Stomach (tissue), 9 donors: Measurements from ENCODE around the gene BRMS1. TPM values are rescaled to one million over a fixed set of nuclear protein-coding genes. Genes with fewer than 3 reads are reported as not detected.
A peak's percentile ranks its signal among the peaks of the same experiment; 100 is the strongest.

Experiments used
- DNase-seq, 2 donors: peaks; one replicate each; pipeline versions ENCODE4 v3.0.0 to v3.0.0-alpha.2; 2013 to 2019
- H3K27ac ChIP-seq, 5 donors: fragments of 200-600 bp in 4 of 5; sonication (generic) in 4 of 5; one replicate each; pipeline ENCODE4 v1.5.1; 2013 to 2019; ENCODE audit warnings: mild to moderate bottlenecking in 1 of 5, moderate library complexity in 1 of 5
- H3K27me3 ChIP-seq, 3 donors: fragments of 200-600 bp; sonication (generic); one replicate each; pipeline ENCODE4 v1.5.1; 2017 to 2019; ENCODE audit warnings: mixed run types in 1 of 3
- H3K36me3 ChIP-seq, 4 donors: fragments of 200-600 bp; sonication (generic); 1 replicate in 3 of 4; 2 replicates in 1 of 4; pipeline ENCODE4 v1.5.1; 2016 to 2019
- H3K4me1 ChIP-seq, 4 donors: fragments of 200-600 bp; sonication (generic); one replicate each; pipeline ENCODE4 v1.5.1; 2016 to 2019
- H3K4me3 ChIP-seq, 4 donors: fragments of 200-600 bp; sonication (generic) in 3 of 4; one replicate each; pipeline ENCODE4 v1.5.1; 2016 to 2019; ENCODE audit warnings: mild to moderate bottlenecking in 1 of 4
- H3K9me3 ChIP-seq, 4 donors: fragments of 200-600 bp; sonication (generic); one replicate each; pipeline ENCODE4 v1.5.1; 2016 to 2019
- CTCF ChIP-seq, 7 experiments: fragments of 450-650 bp in 4 of 7; fragments of 200-600 bp in 3 of 7; sonication (generic) in 3 of 7; IDR thresholded peaks; one replicate each; pipeline ENCODE4 v1.5.1; 2016 to 2019; ENCODE audit warnings: antibody characterized with exemption in 7 of 7, control low read depth in 2 of 7, mild to moderate bottlenecking in 1 of 7
- EP300 ChIP-seq: sonication (generic); formaldehyde crosslinking; IDR thresholded peaks from one replicate; pipeline ENCODE4 v1.6.1; 2017; ENCODE audit warnings: antibody characterized with exemption
- POLR2A ChIP-seq, 4 donors: fragments of 450-650 bp; IDR thresholded peaks; one replicate each; pipeline ENCODE4 v1.6.1; 2016; ENCODE audit warnings: antibody characterized with exemption in 4 of 4, control low read depth in 2 of 4, mild to moderate bottlenecking in 1 of 4, moderate library complexity in 1 of 4
- POLR2AphosphoS5 ChIP-seq, 3 donors: sonication (generic); formaldehyde crosslinking; IDR thresholded peaks; one replicate each; pipeline ENCODE4 v1.6.1; 2016; ENCODE audit warnings: antibody characterized with exemption in 3 of 3
- WGBS, 5 donors: extraction: QIAGEN DNeasy Blood & Tissue Kit in 3 of 5; methylation state at CpG; one replicate each; pipeline versions ENCODE4 v1.1.5 to v1.1.7; 2013 to 2018; 5-methylcytosine and 5-hydroxymethylcytosine counted together
- intact Hi-C: fragments of 100-400 bp; cut with DNase I; formaldehyde crosslinking; loops from one replicate; pipeline ENCODE4 v1.15.1; 2023; ENCODE audit warnings: low total_unique reads
- polyA plus RNA-seq, 3 donors: library from polyadenylated mRNA; stranded (reverse); fragments of 200-250 nt; gene quantifications; one replicate each; pipeline ENCODE4 v1.2.3, GENCODE V29; 2013
- total RNA-seq, 5 donors: library from RNA; depleted of rRNA; stranded (reverse); fragments of >200 nt; gene quantifications; one replicate each; pipeline versions ENCODE4 v1.1.0 to v1.2.3, GENCODE V29; 2014 to 2016
- donor health status: healthy with polysubstance abuse.
- donor health status: Bipolar disorder and iron deficiency.
- donor health status: healthy.

The BRMS1 gene
- total and polyA plus RNA-seq, 8 donors = 14.6 to 105 (median 62.1) TPM

DNA sequence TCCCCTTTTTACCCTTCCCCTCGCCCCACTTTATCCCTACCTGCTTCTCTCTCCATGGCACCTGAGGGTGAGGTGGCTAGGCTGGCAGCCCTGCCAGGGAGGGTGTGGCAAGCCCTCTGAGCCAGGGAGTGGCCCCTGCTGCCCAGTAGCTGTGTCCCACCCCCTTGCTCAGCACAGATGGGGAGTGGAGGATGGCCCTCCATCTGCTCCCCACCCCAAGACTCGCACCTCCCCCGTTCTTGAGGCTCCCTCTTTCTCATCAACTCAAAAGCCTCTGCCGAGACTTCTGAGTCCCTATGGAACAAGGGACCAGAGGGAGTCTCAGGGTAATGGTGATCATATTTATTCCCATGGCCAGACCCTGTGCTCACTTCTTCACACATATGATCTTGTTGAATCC is 51.6 kb downstream of the BRMS1 start:
- H3K36me3 ChIP-seq = no peaks in the 10 kb centered on the region
- H3K27me3 ChIP-seq = peaks cover 0 to 58% (median 19%) of the 10 kb centered on the region in 3 donors
- H3K4me1 ChIP-seq = peaks cover 12 to 36% (median 31%) of the 10 kb centered on the region in 4 donors
- intact Hi-C loops = no loop called here
- H3K9me3 ChIP-seq = no peaks in the 10 kb centered on the region
- WGBS, 5 donors = 63 to 78% (median 74%) methylated on average over 4 of the region's 4 CpGs
- TF ChIP-seq EP300 (no peak), POLR2A (IDR thresholded peaks at IDR 0.05) (no peak), POLR2AphosphoS5 (IDR thresholded peaks at IDR 0.05) (no peak), CTCF (IDR thresholded peaks at IDR 0.05) (no peak)
- DNase-seq = no peak
- no peak overlapping the region for H3K27ac ChIP-seq
- H3K4me3 ChIP-seq = no peak overlapping the region

GRCh38 chr11:66292543-66293332 is 52.2 kb downstream of the BRMS1 start:
- H3K27ac ChIP-seq = peak overlapping the region in 1 of 5 donors; percentile 72
- peak overlapping the region; percentile 54 to 69 (median 55) for H3K4me3 ChIP-seq
- intact Hi-C loops = no loop called here
- H3K27me3 ChIP-seq = peaks cover 0 to 58% (median 19%) of the 10 kb centered on the region in 3 donors
- WGBS, 5 donors = 29 to 54% (median 30%) methylated on average over 8 to 17 of the region's 17 CpGs
- DNase-seq = no peak
- H3K36me3 ChIP-seq = no peaks in the 10 kb centered on the region
- TF ChIP-seq POLR2A (IDR thresholded peaks at IDR 0.05) = no peak
- no peak for TF ChIP-seq EP300
- TF ChIP-seq CTCF (IDR thresholded peaks at IDR 0.05) = no peak
- TF ChIP-seq POLR2AphosphoS5 (IDR thresholded peaks at IDR 0.05) = no peak
- H3K4me1 ChIP-seq = peaks cover 18 to 42% (median 37%) of the 10 kb centered on the region in 4 donors
- H3K9me3 ChIP-seq = no peaks in the 10 kb centered on the region

DNA sequence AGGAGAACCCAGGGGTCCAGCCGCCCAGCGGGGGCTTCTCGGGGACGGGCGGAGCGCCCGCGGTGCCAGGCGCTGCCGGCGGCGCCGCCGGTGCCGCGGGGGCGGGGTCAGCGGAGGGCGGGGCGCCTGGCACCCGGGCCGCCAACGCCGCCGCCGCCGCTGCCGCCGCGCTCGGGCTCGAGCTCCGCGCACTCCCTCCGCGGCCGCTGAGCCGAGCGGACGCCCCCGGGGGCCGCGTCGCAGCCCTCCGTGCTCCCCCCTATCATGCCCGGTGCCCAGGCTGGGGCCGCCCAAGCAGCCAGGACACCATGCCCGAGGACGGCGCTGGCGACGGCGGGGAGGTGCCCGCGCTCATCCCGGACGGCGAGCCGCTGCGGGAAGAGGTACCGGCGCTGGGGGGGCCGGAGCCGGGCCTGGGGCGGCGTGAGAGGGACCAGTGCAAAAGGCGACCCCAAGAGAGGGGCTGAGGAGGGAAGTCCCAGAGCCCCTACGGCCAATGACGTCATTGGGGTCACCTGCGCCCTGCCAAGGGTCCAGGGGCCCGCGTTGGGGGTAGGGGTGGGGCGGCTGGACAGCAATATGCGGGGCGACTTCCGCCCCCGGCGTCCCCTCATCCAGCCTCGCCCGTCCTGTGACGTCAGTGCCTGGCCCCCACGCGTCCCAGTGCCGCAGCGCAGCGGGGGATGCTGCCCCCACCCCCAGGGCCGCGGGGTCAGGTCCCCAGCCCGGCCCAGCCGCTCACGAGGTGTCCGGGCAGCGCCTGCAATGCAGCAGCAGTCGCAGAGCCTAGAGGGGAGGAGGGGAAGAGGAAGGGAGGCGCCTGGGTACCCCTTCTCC is 53.0 kb downstream of the BRMS1 start, which contains the start of gene TMEM151A:
TMEM151A (plus strand) TSS at position 189 of the 837 bp plus-strand sequence; CDS start at position 309, 120 bp downstream.
- H3K36me3 ChIP-seq = peaks cover 0 to 3% (median 0%) of the 10 kb centered on the region in 4 donors
- WGBS, 5 donors = 1 to 4% (median 1%) methylated on average over 15 to 95 of the region's 95 CpGs
- peak; percentile 44 to 70 for DNase-seq

DNA sequence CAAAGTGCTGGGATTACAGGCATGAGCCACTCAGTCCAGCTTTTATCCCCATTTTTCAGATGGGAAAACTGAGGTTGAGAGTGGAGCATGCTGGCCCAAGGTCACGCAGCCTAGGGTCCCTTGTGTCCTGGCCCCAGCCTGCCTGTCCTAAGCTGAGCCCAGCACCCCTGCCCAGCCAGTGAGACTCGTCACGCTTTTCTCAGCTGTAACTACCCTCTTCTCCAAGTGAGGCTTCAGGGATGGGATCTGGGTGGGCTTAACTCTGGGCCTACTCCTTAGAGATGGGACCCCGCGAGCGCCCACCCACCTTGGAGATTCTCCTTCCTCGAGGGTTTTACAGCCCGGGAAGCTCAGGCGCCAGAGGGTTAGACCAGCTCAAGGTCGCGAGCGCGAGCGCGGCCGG is 53.6 kb downstream of the BRMS1 start:
- TF ChIP-seq POLR2AphosphoS5 (IDR thresholded peaks at IDR 0.05) (no peak), POLR2A (IDR thresholded peaks at IDR 0.05) (no peak), EP300 (no peak), CTCF (IDR thresholded peaks at IDR 0.05) (no peak)
- intact Hi-C loops = no loop called here
- Histone ChIP-seq H3K4me3 (peak overlapping the region; percentile 54 to 69 (median 55)), H3K27me3 (peaks cover 0 to 57% (median 19%) of the 10 kb centered on the region in 3 donors), H3K4me1 (peaks cover 25 to 53% (median 49%) of the 10 kb centered on the region in 4 donors), H3K27ac (peak overlapping the region in 4 of 5 donors; percentile 50 to 72 (median 66)), H3K9me3 (no peaks in the 10 kb centered on the region), H3K36me3 (peaks cover 0 to 8% (median 0%) of the 10 kb centered on the region in 4 donors)
- no peak for DNase-seq
- WGBS, 5 donors = 8 to 17% (median 12%) methylated on average over 9 to 16 of the region's 16 CpGs

More for the DNA sequence above, 53.0 kb downstream of the BRMS1 start, which contains the start of gene TMEM151A:
- Histone ChIP-seq H3K27me3 (peaks cover 0 to 58% (median 19%) of the 10 kb centered on the region in 3 donors), H3K4me1 (peaks cover 25 to 51% (median 45%) of the 10 kb centered on the region in 4 donors), H3K4me3 (peak within 1 kb of the TSS; percentile 54 to 69 (median 55)), H3K9me3 (no peaks in the 10 kb centered on the region), H3K27ac (peak within 1 kb of the TSS; percentile 50 to 72 (median 61))
- intact Hi-C loops = no loop called here
- TF ChIP-seq EP300 = no peak
